ENCODE results near the gene MGAT3.
"Not testable (repeated sequence)": the region's sequence is repeated elsewhere in the genome, so short reads cannot be mapped to it uniquely, and the experiment has no call there.

The MGAT3 gene

GRCh38 chr22:39494471-39495120 is 37.8 kb downstream of the MGAT3 start:
- no peak for DNase-seq

DNA sequence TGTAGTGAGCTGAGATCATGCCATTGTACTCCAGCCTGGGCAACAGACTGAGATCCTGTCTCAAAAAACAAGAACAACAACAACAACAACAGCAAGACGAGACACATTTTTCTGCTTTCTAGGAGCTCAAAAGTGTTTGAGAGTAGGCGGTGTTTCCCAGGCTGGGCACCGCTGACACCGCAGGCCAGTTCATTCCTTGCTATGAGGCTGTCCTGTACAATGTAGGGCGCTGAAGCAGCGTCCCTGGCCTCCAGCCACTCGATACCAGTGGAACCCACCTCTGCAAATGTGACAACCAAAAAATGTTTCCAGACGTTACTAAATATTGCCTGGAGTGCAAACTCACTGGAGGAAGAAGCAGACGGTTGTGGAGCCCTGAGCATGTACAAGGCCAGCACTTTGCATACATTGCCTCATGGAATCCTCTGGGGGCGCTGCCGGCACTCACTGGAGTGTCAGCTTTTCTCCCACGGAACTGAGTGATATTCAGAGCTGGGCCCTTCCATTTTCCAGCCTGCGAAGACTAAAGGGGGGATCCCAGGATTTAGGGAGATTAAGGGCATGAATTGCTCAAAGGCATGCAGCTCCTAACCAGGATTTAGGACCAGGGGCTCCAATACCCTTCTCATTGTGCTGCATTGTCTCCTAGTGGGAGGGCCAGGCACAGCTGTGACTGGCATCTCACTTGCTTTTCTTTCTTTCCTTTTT is 39.5 kb downstream of the MGAT3 start:
- DNase-seq, result peak; percentile 42

DNA sequence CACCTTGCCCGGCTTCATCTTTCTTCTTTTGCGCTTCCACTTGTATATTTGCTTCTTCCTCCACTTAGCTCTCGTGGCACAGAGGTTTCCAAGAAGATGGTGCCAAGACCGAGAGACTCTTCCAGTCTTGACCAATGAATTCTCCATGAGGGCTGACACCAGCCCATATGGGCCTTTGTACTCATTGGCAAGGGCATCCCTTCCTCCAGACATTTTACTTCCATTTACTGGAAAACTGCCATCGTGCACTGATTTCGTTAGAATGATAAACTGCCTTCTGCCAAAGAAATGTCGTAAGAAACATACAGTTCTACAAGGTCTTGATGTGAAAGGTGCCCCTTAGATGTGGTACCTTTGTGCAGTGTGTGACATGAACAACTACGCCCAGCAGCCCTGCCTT is 40.6 kb downstream of the MGAT3 start:
- no peak for DNase-seq

GRCh38 chr22:39498368-39498767 is 41.6 kb downstream of the MGAT3 start:
- peak; percentile 72 for DNase-seq

DNA sequence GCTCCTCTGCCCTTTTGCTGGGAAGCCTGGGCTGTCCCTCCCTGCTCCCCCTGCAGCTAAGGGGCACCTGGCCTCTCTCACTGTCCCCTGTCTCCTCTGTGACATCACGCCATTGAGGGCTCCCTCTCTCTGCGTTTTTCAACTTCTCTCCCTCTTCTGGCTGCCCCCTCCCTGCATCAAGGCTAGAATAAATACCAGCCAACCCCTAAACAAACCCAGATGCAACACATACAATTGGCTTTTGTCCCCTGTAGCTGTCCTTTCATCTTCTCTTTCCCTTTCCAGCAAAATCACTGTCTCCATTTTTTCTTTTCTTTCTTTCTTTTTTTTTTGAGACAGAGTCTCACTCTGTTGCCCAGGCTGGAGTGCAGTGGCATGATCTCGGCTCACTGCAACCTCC is 42.0 kb downstream of the MGAT3 start:
- DNase-seq, result no peak

GRCh38 chr22:39500101-39500500 is 43.3 kb downstream of the MGAT3 start:
- no peak for DNase-seq

DNA sequence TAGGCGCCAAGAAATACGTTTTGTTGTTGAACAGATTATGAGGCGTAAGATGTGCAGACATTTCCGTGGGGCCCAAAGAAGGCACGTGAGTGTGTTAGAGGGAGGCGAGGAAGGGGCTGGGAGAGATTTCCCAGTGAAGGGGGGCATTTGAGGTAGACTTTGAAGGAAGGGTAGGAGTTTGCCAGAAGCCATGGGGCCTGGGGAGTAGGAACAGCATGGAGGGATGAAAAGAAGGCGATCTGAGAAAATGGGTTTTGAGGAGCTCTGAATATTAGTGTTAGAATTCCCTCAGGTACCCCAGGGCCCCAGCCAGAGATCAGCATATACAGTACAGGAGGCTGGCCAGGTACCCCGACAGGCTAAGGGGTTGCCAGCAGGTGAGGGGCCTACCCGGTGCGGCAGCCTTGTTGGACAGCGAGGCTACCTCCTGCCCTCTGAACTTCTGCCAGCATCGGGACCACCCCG is 44.9 kb downstream of the MGAT3 start:
- no peak for DNase-seq

GRCh38 chr22:39502109-39502788 is 45.4 kb downstream of the MGAT3 start, which contains the start of gene MIEF1:
Gene MIEF1 (plus strand): TSS chr22:39502290. CDS start chr22:39511295, 9,005 bp downstream.
- peak; percentile 75 for DNase-seq

GRCh38 chr22:39502789-39503409 is 46.1 kb downstream of the MGAT3 start:
- no peak for DNase-seq

DNA sequence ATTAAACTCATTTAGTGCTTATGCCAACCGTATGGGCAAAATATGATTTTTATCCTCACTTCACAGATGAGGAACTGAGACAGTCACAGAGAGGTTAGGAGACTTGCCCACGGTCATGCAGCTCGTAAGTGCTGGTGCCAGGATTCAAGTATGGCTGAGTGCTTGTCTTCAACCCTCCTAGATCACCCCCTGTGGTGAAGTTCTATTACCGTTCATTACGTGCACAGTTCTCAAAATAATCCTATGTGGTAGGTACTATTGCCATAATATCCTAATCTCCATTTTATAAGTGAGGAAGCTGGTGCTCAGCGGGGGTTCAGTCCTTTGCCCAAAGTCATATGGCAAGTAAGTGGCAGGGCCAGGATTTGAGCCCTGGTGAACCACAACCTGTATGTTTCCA is 46.8 kb downstream of the MGAT3 start:
- no peak for DNase-seq

- no peak for DNase-seq
Measured at GRCh38 chr22:39504071-39504470, 47.3 kb downstream of the MGAT3 start.

DNA sequence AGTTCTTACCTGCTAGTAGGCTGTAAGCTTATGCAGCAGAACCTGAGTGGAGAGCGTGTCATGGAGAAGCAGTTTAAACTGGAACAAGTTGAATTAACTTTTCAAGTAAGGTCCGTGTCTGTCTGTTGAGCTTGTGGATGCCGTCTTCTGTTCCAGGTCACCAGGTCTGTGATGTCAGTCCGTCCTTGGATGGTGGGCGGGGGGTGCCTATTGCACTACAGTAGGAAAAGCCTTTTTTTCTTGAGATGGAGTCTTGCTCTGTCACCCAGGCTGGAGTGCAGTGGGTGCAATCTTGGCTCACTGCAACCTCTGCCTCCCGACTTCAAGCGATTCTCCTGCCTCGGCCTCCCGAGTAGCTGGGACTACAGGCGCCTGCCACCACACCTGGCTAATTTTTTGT is 50.2 kb downstream of the MGAT3 start:
- not testable (repeated sequence) for DNase-seq

- no peak for DNase-seq
Measured at GRCh38 chr22:39508393-39508792, 51.6 kb downstream of the MGAT3 start.

DNA sequence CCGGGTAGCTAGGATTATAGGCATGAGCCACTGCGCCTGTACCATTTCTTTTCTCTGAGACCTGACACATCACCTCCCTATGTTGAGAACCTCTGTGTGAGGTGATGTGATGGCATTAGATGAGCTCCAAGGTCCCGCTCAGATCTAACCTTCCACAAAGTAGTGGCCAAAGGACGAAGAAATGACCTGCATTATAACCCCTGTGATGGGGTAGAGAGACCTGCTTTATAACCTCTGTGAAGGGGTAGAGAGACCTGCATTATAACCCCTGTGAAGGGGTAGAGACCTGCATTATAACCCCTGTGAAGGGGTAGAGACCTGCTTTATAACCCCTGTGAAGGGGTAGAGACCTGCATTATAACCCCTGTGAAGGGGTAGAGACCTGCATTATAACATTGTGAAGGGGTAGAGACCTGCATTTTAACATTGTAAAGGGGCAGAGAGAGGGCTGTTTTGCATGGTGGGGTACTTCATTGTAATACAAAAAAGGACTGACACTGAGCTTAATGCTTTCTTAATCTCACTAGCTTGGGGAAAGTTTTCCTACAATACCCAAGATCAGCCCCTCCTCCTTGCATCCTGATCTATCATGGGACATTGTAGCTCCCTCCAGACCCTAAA is 53.8 kb downstream of the MGAT3 start:
- DNase-seq, result no peak

DNA sequence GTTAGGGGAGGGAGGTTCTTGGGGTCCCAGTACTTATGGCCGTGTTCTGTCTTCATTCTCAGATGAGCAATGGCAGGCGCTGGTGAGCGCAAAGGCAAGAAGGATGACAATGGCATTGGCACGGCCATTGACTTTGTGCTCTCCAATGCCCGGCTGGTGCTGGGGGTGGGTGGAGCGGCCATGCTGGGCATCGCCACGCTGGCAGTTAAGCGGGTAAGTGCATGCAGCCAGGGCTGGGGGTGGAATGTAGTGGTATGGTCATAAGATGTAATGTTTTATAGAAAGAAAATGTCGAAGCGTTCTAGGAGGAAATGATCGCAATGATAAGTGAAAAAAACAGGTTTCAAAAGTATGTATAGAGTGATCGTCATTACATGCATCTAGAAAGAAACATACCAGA is 54.4 kb downstream of the MGAT3 start:
- DNase-seq, result no peak

GRCh38 chr22:39512026-39512425 is 55.2 kb downstream of the MGAT3 start:
- DNase-seq, result no peak

GRCh38 chr22:39513791-39514190 is 57.0 kb downstream of the MGAT3 start:
- DNase-seq, result no peak

DNA sequence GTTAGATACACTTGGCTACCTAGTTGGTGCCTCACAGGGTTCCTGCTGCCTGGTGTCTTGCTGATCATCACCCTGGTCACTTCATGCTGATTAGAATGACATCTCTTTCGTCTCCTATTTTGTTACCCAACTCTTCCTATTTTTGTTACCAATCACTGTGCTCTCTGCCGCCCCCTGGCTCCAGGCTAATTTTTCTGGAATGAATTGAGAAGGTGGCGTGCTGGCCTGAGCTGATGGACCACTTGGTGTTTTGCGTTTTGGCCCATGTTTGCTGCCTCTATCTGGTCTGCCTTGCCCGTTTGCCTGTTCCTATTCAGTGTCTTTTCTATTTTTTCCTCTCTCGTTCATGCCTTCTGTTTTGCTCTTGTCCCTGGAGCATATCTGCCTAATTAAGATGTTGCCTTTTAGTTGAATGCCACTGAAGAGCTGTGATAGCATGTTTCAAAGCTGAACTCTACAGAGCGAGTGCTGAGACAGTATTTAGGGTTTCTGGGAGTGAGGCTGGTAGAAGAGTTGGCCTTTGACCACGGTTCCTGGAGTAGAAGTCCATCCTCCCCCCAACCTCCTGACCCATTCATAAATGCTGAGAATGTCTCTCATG is 57.7 kb downstream of the MGAT3 start:
- DNase-seq, result no peak

DNA sequence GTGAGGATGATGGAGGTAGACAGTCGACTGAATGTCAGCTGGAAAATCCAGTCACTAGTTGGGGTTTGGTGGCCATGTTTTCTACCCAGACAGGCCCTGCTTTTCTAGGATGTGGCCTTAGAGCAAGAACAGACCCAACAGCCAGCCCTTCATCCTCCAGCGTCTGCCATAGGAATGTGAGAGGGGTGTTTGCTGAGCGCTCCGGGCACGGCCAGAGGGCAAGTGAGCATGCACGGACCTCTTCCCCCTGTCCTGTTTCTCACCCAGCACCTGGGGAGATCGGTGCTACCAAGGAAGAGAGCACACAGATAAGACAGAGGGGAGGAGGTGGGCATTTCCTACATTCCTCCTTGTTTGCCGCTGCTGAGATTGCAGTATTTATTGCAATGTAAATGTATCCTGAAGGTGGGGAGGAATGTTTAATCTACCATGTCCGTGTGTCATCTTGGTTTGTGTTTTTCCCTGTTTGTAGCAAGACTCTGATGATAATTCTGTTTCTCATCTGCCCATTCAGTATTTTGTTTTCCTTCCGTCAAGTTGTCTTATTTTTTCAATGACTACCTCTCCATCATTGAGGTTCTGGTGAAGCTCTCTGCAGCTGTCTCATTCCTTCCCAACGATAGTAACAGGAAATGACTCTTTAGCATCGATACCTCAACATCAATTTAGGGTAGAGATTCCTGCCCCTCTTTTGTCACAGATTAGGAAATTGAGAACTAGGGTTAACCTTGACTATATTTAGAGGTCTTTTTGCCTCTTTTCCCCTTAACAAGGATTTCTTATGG is 58.6 kb downstream of the MGAT3 start:
- no peak for DNase-seq

GRCh38 chr22:39517470-39517869 is 60.7 kb downstream of the MGAT3 start:
- DNase-seq, result no peak

- DNase-seq, result no peak
Measured at GRCh38 chr22:39518144-39518786, 61.5 kb downstream of the MGAT3 start.
